Neural progenitor cell (in vitro differentiated cells): ENCODE results near the gene MDN1.

Experiments used
- EZH2 ChIP-seq: fragments of 200-600 bp; sonication (generic); IDR thresholded peaks from 2 replicates; pipeline ENCODE4 v1.6.1; 2017; ENCODE audit warnings: antibody characterized with exemption, mild to moderate bottlenecking, moderate library complexity
- TF ChIP-seq, protein P1 (sequence below): fragments of 200-600 bp; sonication (generic); IDR thresholded peaks from 2 replicates; pipeline ENCODE4 v1.5.1; 2017; ENCODE audit warnings: antibody characterized with exemption, mild to moderate bottlenecking

GRCh38 chr6:89853068-89853467 lies 33.5 kb upstream of the MDN1 start:
- TF ChIP-seq, protein P1, sequence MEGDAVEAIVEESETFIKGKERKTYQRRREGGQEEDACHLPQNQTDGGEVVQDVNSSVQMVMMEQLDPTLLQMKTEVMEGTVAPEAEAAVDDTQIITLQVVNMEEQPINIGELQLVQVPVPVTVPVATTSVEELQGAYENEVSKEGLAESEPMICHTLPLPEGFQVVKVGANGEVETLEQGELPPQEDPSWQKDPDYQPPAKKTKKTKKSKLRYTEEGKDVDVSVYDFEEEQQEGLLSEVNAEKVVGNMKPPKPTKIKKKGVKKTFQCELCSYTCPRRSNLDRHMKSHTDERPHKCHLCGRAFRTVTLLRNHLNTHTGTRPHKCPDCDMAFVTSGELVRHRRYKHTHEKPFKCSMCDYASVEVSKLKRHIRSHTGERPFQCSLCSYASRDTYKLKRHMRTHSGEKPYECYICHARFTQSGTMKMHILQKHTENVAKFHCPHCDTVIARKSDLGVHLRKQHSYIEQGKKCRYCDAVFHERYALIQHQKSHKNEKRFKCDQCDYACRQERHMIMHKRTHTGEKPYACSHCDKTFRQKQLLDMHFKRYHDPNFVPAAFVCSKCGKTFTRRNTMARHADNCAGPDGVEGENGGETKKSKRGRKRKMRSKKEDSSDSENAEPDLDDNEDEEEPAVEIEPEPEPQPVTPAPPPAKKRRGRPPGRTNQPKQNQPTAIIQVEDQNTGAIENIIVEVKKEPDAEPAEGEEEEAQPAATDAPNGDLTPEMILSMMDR = no peak
- no peak for TF ChIP-seq EZH2
